GM12878 (cell line): ENCODE results near the gene SCLT1.

ENCODE experiments used
- EZH2 ChIP-seq: IDR thresholded peaks from 2 replicates; pipeline ENCODE4 v1.6.1; 2012; ENCODE audit warnings: low read depth, mild to moderate bottlenecking, control low read depth, inconsistent platforms, low read length, borderline replicate concordance; ENCODE audit not compliant: control insufficient read depth
- FOS ChIP-seq: IDR thresholded peaks from 3 replicates; pipeline ENCODE4 v1.6.1; 2011; ENCODE audit warnings: borderline replicate concordance; ENCODE audit not compliant: insufficient read length; ENCODE audit errors: extremely low read depth
- MXI1 ChIP-seq: fragments of 150-350 bp; IDR thresholded peaks from 2 replicates; pipeline ENCODE4 v1.6.1; 2011; ENCODE audit warnings: low read depth, mild to moderate bottlenecking, inconsistent platforms, low read length, improper control_type of control experiment
- SREBF2 ChIP-seq: IDR thresholded peaks from 2 replicates; pipeline ENCODE4 v1.6.1; 2012; ENCODE audit warnings: mild to moderate bottlenecking, low read length
- STAT3 ChIP-seq: IDR thresholded peaks from 2 replicates; pipeline ENCODE4 v1.6.1; 2011; ENCODE audit warnings: low read depth, low read length, improper control_type of control experiment
- TF ChIP-seq, protein P1 (sequence below), 3 experiments: IDR thresholded peaks in 2 of 3; conservative IDR thresholded peaks in 1 of 3; 2 replicates each; pipeline ENCODE4 v1.5.1; 2011; ENCODE audit warnings: low read depth in 3 of 3, low read length in 3 of 3, mild to moderate bottlenecking in 3 of 3, control low read depth in 2 of 3, moderate library complexity in 2 of 3, inconsistent platforms in 1 of 3, mixed read lengths in 1 of 3; ENCODE audit not compliant: control insufficient read depth in 2 of 3, insufficient read depth in 1 of 3; ENCODE audit errors: extremely low read depth in 1 of 3
- TF ChIP-seq, protein P2 (sequence below): IDR thresholded peaks from 2 replicates; pipeline ENCODE4 v1.6.1; 2012; ENCODE audit warnings: mild to moderate bottlenecking, low read depth, low read length

DNA sequence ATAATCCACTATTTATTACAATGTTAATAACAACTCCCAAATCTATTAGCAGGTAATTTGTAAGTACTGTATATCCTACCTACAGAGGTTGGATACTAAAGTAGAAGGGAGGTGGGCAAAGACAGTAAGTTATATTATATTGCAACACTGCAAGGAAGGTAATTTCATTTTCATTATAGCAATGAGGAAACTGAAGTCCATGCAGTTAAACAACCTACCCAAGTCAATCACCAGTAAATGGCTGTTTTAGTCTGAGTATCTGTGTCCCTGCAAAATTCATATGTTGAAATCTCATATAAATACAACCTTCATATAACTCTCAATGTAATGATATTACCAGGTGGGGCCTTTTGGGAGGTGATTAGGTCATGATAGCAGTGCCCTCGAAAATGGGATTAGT is 114.4 kb downstream of the SCLT1 start:
- TF ChIP-seq, protein P1, sequence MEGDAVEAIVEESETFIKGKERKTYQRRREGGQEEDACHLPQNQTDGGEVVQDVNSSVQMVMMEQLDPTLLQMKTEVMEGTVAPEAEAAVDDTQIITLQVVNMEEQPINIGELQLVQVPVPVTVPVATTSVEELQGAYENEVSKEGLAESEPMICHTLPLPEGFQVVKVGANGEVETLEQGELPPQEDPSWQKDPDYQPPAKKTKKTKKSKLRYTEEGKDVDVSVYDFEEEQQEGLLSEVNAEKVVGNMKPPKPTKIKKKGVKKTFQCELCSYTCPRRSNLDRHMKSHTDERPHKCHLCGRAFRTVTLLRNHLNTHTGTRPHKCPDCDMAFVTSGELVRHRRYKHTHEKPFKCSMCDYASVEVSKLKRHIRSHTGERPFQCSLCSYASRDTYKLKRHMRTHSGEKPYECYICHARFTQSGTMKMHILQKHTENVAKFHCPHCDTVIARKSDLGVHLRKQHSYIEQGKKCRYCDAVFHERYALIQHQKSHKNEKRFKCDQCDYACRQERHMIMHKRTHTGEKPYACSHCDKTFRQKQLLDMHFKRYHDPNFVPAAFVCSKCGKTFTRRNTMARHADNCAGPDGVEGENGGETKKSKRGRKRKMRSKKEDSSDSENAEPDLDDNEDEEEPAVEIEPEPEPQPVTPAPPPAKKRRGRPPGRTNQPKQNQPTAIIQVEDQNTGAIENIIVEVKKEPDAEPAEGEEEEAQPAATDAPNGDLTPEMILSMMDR (IDR thresholded peaks at IDR 0.05 in 2 of 3, conservative IDR thresholded peaks at IDR 0.05 in 1 of 3; ENCODE audit: control insufficient read depth in 2 of 3, extremely low read depth in 1 of 3, insufficient read depth in 1 of 3, low read depth in 3 of 3, low read length in 3 of 3): no peak
- no peak for TF ChIP-seq FOS
- TF ChIP-seq, protein P2, sequence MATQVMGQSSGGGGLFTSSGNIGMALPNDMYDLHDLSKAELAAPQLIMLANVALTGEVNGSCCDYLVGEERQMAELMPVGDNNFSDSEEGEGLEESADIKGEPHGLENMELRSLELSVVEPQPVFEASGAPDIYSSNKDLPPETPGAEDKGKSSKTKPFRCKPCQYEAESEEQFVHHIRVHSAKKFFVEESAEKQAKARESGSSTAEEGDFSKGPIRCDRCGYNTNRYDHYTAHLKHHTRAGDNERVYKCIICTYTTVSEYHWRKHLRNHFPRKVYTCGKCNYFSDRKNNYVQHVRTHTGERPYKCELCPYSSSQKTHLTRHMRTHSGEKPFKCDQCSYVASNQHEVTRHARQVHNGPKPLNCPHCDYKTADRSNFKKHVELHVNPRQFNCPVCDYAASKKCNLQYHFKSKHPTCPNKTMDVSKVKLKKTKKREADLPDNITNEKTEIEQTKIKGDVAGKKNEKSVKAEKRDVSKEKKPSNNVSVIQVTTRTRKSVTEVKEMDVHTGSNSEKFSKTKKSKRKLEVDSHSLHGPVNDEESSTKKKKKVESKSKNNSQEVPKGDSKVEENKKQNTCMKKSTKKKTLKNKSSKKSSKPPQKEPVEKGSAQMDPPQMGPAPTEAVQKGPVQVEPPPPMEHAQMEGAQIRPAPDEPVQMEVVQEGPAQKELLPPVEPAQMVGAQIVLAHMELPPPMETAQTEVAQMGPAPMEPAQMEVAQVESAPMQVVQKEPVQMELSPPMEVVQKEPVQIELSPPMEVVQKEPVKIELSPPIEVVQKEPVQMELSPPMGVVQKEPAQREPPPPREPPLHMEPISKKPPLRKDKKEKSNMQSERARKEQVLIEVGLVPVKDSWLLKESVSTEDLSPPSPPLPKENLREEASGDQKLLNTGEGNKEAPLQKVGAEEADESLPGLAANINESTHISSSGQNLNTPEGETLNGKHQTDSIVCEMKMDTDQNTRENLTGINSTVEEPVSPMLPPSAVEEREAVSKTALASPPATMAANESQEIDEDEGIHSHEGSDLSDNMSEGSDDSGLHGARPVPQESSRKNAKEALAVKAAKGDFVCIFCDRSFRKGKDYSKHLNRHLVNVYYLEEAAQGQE: no peak
- TF ChIP-seq SREBF2: no peak
- TF ChIP-seq MXI1: no peak
- no peak for TF ChIP-seq EZH2
- TF ChIP-seq STAT3: no peak
